ENCODE measurements around the gene ARHGEF3.

ARHGEF3 gene

DNA sequence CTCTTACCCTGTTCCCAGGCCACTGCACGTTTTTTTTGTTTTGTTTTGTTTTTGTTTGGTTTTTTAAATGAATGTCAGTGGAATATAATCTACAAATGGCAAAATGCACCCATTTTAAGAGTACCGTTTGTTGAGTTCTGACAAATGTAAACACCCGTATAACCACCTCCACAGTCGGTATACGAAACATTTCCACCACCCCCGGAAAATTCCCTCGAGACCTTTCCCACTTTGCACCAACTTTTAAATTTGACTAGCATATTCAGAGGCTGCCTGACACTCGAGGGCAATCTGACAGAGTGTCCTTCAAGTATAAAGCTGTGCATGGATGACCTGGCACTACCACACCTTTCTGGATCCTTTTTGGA, 613 bp upstream of the ARHGEF3 start:
- TF ChIP-seq, protein P1, sequence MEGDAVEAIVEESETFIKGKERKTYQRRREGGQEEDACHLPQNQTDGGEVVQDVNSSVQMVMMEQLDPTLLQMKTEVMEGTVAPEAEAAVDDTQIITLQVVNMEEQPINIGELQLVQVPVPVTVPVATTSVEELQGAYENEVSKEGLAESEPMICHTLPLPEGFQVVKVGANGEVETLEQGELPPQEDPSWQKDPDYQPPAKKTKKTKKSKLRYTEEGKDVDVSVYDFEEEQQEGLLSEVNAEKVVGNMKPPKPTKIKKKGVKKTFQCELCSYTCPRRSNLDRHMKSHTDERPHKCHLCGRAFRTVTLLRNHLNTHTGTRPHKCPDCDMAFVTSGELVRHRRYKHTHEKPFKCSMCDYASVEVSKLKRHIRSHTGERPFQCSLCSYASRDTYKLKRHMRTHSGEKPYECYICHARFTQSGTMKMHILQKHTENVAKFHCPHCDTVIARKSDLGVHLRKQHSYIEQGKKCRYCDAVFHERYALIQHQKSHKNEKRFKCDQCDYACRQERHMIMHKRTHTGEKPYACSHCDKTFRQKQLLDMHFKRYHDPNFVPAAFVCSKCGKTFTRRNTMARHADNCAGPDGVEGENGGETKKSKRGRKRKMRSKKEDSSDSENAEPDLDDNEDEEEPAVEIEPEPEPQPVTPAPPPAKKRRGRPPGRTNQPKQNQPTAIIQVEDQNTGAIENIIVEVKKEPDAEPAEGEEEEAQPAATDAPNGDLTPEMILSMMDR (IDR thresholded peaks at IDR 0.05; ENCODE audit: low read depth, low read length, missing control alignments), result no peak
- no peak for DNase-seq
- no peaks in the 10 kb centered on the region for H3K36me3 ChIP-seq (replicated peaks)
- H3K4me3 ChIP-seq (ENCODE audit: low read depth, low read length), result peak overlapping the region; percentile 85
- no peaks in the 10 kb centered on the region for H3K27me3 ChIP-seq (replicated peaks)
- no peak overlapping the region for H3K27ac ChIP-seq
- in situ Hi-C loops (cut with HindIII; ENCODE audit: low pct_ligation_motif_present, low sequenced_read_pairs), result no loop called here

DNA sequence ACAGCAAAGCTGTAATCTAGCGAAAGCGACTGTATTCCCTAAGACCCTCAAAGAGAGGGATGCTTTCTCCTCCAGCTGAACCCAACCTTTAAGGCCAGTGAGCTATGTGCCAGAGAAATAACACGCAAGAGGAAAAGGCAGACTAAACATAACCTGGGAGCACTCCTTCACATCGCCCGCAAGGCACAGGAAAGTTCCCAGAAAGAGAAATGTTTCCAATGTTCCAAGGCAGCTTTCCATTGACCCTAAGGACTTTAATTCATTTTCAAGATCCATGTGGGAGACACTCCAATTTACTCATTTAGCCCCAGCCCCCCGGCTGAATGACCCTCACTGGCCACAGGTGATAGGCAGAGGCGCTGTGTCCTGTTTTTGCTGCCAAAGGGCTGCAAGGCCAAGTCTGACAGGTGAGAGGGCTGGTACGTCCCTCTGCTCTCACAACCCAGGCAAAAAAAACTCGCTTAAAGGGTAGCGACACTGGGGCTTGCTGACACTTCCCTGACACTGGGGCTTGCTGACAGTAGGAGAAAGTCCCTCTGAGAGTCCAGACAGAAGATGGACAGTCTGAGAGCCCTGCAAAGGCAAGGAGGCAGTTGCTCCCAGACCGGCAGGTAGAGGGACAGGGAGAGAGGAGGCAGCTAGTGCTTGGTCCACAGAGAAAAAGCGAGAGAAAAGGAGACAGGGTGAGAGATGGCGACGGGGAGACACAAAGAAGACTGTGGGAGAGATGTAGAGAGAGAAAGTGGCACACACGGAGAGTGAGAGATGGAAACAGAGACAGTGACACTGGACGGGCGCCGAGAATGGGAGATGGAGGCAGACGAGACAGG, 702 bp downstream of the ARHGEF3 start:
- in situ Hi-C loops (cut with HindIII; ENCODE audit: low pct_ligation_motif_present, low sequenced_read_pairs), result no loop called here
- H3K27ac ChIP-seq, result no peak overlapping the region
- H3K27me3 ChIP-seq (replicated peaks), result no peaks in the 10 kb centered on the region
- no peak for DNase-seq
- peak overlapping the region; percentile 85 for H3K4me3 ChIP-seq (ENCODE audit: low read depth, low read length)
- no peaks in the 10 kb centered on the region for H3K36me3 ChIP-seq (replicated peaks)
- TF ChIP-seq, protein P1 (IDR thresholded peaks at IDR 0.05; ENCODE audit: low read depth, low read length, missing control alignments), result no peak

DNA sequence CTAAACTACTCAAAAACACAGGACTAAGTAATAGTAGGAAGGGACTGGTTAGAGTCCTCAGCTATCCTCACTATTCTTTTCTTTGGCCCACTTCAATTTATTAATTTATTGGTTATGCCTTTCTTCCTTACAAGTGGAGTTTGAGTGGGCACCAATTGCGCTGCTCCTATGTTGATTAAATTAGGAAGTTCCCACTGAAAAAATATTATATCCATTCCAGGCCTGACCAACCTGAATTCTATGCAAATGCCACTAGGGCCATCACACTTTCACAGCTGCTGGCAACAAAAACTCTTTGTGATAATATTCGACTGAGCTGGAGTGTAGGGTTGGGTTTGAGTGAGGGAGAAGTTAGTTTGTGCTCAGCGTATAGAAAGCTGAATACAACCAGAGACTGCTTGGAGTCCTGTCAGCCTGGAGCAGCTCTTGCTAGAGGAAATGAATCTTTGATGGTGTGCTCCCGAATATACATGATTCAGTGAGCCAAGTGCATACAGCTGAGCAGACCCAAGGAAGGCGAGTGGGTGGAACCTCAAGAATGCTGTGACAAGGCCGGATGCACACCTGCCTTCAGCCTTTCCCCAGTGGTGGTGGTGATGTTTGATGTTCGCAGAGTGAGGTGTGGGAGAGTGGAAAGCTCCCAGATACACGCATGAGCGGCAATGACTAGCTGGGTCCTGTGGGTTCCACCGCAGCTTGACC, 1.5 kb downstream of the ARHGEF3 start:
- TF ChIP-seq, protein P1 (IDR thresholded peaks at IDR 0.05; ENCODE audit: low read depth, low read length, missing control alignments), result no peak
- Histone ChIP-seq H3K27ac (no peak overlapping the region), H3K27me3 (replicated peaks) (no peaks in the 10 kb centered on the region), H3K4me3 (ENCODE audit: low read depth, low read length) (peak overlapping the region; percentile 85), H3K36me3 (replicated peaks) (no peaks in the 10 kb centered on the region)
- in situ Hi-C loops (cut with HindIII; ENCODE audit: low pct_ligation_motif_present, low sequenced_read_pairs), result no loop called here
- no peak for DNase-seq

DNA sequence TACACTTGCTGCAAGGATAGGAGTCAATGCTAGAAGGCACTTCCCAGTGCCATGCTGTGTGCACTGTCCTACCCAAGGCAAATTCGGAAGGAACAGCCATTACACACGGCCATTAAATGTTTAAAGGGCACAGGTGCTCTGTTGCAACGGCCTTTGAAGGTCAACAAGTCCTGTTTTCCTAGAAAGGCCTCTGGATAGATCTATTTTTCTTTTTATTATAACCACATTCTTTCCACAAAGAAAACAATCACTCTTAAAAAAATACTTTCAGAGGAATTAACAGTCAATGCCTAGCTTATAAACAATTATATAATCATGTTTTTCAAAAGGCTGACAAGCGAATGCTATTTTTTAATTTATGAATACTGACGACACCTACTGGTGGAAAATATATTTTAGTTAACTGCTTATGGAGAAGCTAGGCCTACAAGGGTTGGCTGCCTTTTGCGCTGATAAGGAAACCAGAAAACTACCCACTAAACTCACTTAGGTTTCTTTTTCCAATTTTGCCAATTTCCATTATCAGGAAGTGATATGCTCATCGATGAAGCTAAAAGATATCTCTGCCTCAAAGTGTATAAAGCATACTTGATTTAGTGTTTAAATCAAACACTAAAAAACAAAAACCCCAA, 2.4 kb downstream of the ARHGEF3 start:
- in situ Hi-C loops (cut with HindIII; ENCODE audit: low pct_ligation_motif_present, low sequenced_read_pairs), result no loop called here
- TF ChIP-seq, protein P1 (IDR thresholded peaks at IDR 0.05; ENCODE audit: low read depth, low read length, missing control alignments), result peak; percentile 43
- no peak for DNase-seq
- no peak overlapping the region for H3K27ac ChIP-seq
- no peaks in the 10 kb centered on the region for H3K27me3 ChIP-seq (replicated peaks)
- H3K4me3 ChIP-seq (ENCODE audit: low read depth, low read length), result no peak overlapping the region
- H3K36me3 ChIP-seq (replicated peaks), result no peaks in the 10 kb centered on the region

DNA sequence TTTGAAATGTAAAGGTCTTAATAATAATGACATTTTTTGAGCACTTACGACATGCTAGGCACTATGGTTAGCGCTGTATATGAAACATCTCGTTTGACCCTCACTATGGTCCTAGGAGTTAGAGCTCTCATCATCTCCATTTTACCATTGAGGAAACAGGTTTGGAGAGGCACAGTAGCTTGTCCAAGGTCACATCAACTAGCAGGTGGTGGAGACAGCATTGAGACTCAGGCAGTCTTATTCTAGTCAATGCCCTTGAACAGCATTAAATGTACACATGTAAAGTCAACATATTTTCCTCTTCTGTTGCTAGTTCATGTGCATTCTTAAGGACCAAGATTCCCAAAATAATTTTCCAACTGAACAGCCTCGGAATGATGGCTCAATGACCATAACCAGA, 4.8 kb downstream of the ARHGEF3 start:
- Histone ChIP-seq H3K4me3 (ENCODE audit: low read depth, low read length) (no peak overlapping the region), H3K36me3 (replicated peaks) (no peaks in the 10 kb centered on the region), H3K27me3 (replicated peaks) (no peaks in the 10 kb centered on the region), H3K27ac (no peak overlapping the region)
- TF ChIP-seq, protein P1 (IDR thresholded peaks at IDR 0.05; ENCODE audit: low read depth, low read length, missing control alignments), result no peak
- in situ Hi-C loops (cut with HindIII; ENCODE audit: low pct_ligation_motif_present, low sequenced_read_pairs), result no loop called here
- DNase-seq, result no peak

Measured in brain microvascular endothelial cell (primary cell).